GM12891 (cell line): ENCODE data around the gene SYNDIG1L.

Experiments
- PAX5 ChIP-seq: IDR thresholded peaks from 2 replicates; pipeline ENCODE4 v1.6.1; 2011; ENCODE audit warnings: low read length, moderate library complexity, mild to moderate bottlenecking; ENCODE audit not compliant: insufficient read depth, severe bottlenecking
- POLR2A ChIP-seq: IDR thresholded peaks from 2 replicates; pipeline ENCODE4 v1.6.1; 2011; ENCODE audit warnings: low read depth, low read length, control low read depth
- POLR2AphosphoS5 ChIP-seq: IDR thresholded peaks from 2 replicates; pipeline ENCODE4 v1.6.1; 2011; ENCODE audit warnings: low read depth, low read length, control low read depth
- TAF1 ChIP-seq: IDR thresholded peaks from 2 replicates; pipeline ENCODE4 v1.6.1; 2011; ENCODE audit warnings: low read depth, low read length, control low read depth

DNA sequence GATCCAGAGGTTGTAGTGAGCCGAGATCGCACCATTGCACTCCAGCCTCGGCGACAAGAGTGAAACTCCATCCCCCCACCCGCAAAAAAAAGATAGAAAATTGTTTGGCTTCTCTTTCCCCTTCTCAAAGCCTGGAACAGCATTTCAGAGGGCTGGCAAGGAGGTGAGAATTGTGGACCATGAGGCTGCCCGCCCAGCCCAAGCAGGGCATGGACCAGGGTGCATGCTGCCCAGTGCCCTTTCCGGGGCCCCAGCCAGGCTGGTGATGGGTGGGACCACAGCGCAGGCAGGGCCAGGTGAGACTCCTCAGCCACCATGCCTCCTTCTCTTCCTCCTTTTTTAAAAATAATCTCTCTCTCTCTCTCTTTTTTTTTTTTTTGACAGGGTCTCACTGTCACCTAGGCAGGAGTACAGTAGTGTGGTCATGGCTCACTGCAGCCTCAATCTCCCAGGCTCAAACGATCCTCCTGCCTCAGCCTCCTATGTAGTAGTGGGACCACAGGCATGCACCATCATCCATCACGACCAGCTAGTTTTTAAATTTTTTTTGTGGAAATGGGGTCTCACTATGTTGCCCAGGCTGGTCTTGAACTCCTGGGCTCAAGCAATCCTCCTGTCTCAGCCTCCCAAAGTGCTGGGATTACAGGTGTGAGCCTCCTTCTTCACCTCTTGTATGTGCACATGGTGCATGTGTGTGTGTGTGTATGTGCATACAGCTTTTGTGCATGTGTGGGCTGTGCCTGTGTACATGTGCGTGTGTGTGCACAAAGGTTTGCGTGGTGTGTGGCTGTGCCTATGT, 22.2 kb downstream of the SYNDIG1L start:
- TF ChIP-seq POLR2A (no peak), TAF1 (no peak), POLR2AphosphoS5 (no peak), PAX5 (no peak)
